ENCODE results near the gene ACTL9. TPM values are rescaled to one million over a fixed set of nuclear protein-coding genes. Genes with fewer than 3 reads are reported as not detected.
A peak's percentile ranks its signal among the peaks of the same experiment; 100 is the strongest.

The ACTL9 gene
- total and polyA plus RNA-seq, 2 donors from 2014 or later = not detected

GRCh38 chr19:8657869-8658268 is 40.7 kb downstream of the ACTL9 start:
- Histone ChIP-seq H3K36me3 (ENCODE audit: control insufficient read depth in 2 of 3, insufficient read depth in 3 of 3, low read length in 3 of 3) (no peaks in the 10 kb centered on the region), H3K9ac (ENCODE audit: low read length in 3 of 3) (no peak overlapping the region), H3K9me3 (ENCODE audit: control insufficient read depth in 2 of 3, insufficient read depth in 1 of 3, low read length in 3 of 3) (no peaks in the 10 kb centered on the region), H3K4me3 (ENCODE audit: low read length in 3 of 3) (no peak overlapping the region), H3K4me1 (ENCODE audit: control insufficient read depth in 2 of 3, insufficient read depth in 2 of 3, low read depth in 1 of 3, low read length in 3 of 3) (no peaks in the 10 kb centered on the region), H3K27me3 (ENCODE audit: control insufficient read depth, insufficient read depth, low read length) (no peaks in the 10 kb centered on the region), H3K27ac (ENCODE audit: low read depth in 2 of 2, low read length in 2 of 2) (no peak overlapping the region)
- no peak for FAIRE-seq
- TF ChIP-seq CTCF (IDR thresholded peaks at IDR 0.05; ENCODE audit: borderline replicate concordance, extremely low read depth, insufficient read depth) = no peak
- DNase-seq = no peak
- intact Hi-C loops (cut with DNase I) = loop anchor here (10.0 kb wide), 1 partner anchor 417 kb away; no protein-coding TSS in a partner anchor

DNA sequence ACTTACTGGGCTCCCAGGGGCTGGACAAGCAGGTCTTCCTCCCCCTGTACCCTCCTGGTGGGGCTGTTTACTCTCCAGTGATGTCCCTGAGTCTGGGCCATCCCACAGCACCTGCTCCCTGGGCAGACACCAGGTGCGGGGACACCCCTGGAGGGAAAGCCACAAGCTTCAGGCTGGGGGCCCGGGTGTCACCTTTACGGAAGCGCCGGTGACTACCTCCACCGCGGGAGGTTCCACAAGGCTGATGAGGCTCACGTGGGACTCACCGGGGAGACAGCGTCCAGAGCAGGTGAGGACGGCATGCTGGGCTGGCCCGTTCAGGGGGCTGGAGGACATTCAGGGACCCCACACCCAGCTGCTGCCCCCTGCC is 43.3 kb downstream of the ACTL9 start:
- H3K36me3 ChIP-seq (ENCODE audit: control insufficient read depth in 2 of 3, insufficient read depth in 3 of 3, low read length in 3 of 3) = no peaks in the 10 kb centered on the region
- H3K27me3 ChIP-seq (ENCODE audit: control insufficient read depth, insufficient read depth, low read length) = no peaks in the 10 kb centered on the region
- no peak for FAIRE-seq
- intact Hi-C loops (cut with DNase I) = loop anchor here (10.0 kb wide), 1 partner anchor 419 kb away; no protein-coding TSS in a partner anchor
- DNase-seq = no peak
- H3K4me1 ChIP-seq (ENCODE audit: control insufficient read depth in 2 of 3, insufficient read depth in 2 of 3, low read depth in 1 of 3, low read length in 3 of 3) = no peaks in the 10 kb centered on the region
- H3K9me3 ChIP-seq (ENCODE audit: control insufficient read depth in 2 of 3, insufficient read depth in 1 of 3, low read length in 3 of 3) = no peaks in the 10 kb centered on the region
- no peak for TF ChIP-seq CTCF (IDR thresholded peaks at IDR 0.05; ENCODE audit: borderline replicate concordance, extremely low read depth, insufficient read depth)
- H3K27ac ChIP-seq (ENCODE audit: low read depth in 2 of 2, low read length in 2 of 2) = no peak overlapping the region
- no peak overlapping the region for H3K9ac ChIP-seq (ENCODE audit: low read length in 3 of 3)
- H3K4me3 ChIP-seq (ENCODE audit: low read length in 3 of 3) = no peak overlapping the region

GRCh38 chr19:8654591-8655339 is 43.8 kb downstream of the ACTL9 start:
- H3K4me1 ChIP-seq (ENCODE audit: control insufficient read depth in 2 of 3, insufficient read depth in 2 of 3, low read depth in 1 of 3, low read length in 3 of 3) = no peaks in the 10 kb centered on the region
- no peaks in the 10 kb centered on the region for H3K27me3 ChIP-seq (ENCODE audit: control insufficient read depth, insufficient read depth, low read length)
- no peaks in the 10 kb centered on the region for H3K36me3 ChIP-seq (ENCODE audit: control insufficient read depth in 2 of 3, insufficient read depth in 3 of 3, low read length in 3 of 3)
- TF ChIP-seq CTCF (IDR thresholded peaks at IDR 0.05; ENCODE audit: borderline replicate concordance, extremely low read depth, insufficient read depth) = peak; percentile 92
- DNase-seq (peak; percentile 64 to 84 (median 67)), FAIRE-seq (no peak)
- no peak overlapping the region for H3K9ac ChIP-seq (ENCODE audit: low read length in 3 of 3)
- no peaks in the 10 kb centered on the region for H3K9me3 ChIP-seq (ENCODE audit: control insufficient read depth in 2 of 3, insufficient read depth in 1 of 3, low read length in 3 of 3)
- H3K4me3 ChIP-seq (ENCODE audit: low read length in 3 of 3) = no peak overlapping the region
- intact Hi-C loops (cut with DNase I) = loop anchor here (10.0 kb wide), 1 partner anchor 420 kb away; no protein-coding TSS in a partner anchor
- no peak overlapping the region for H3K27ac ChIP-seq (ENCODE audit: low read depth in 2 of 2, low read length in 2 of 2)
